ENCODE measurements around the gene CELA2B.
"Not testable (repeated sequence)": the region's sequence is repeated elsewhere in the genome, so short reads cannot be mapped to it uniquely, and the experiment has no call there.

Gene CELA2B

DNA sequence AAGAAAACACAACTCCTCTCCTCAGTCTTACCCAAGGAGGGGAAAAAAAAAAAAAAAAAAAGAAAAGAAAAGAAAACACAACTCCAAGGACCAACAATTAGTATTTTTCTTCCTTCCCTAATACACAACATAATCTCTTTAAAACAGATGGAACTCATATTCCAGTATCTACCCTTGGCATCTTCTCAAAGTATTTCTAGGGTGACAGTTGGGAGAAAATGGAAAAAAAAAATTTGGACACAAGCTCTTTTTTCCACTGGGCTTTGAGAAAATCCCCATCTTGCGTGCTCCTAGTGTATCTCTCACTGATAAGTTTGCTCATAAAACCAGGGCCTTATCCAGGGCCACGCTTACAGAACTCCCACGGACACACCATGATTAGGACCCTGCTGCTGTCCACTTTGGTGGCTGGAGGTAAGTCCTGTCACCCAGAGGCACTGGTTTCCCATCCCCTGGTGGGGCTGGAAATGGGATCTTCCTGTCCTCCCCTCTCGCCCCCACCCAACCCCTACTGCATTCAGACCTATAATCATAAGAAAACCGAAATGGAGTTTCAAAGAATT, at the start of gene CELA2B:
Gene CELA2B (plus strand): TSS at position 353 of the 563 bp plus-strand sequence. CDS start 22 bp downstream, at position 375.
- Histone ChIP-seq H3K27me3 (ENCODE audit: low read depth, low read length) (no peaks in the 10 kb centered on the region), H3K9me3 (ENCODE audit: control insufficient read depth in 1 of 2, low read length in 2 of 2) (no peaks in the 10 kb centered on the region), H3K27ac (ENCODE audit: low read length) (no peak within 1 kb of the TSS), H3K4me3 (ENCODE audit: low read depth in 1 of 2, low read length in 2 of 2) (no peak within 1 kb of the TSS), H3K4me1 (ENCODE audit: control insufficient read depth in 1 of 2, insufficient read depth in 2 of 2, low read length in 2 of 2) (no peaks in the 10 kb centered on the region), H3K36me3 (ENCODE audit: control insufficient read depth in 1 of 2, insufficient read depth in 2 of 2, low read length in 2 of 2) (no peaks in the 10 kb centered on the region)

DNA sequence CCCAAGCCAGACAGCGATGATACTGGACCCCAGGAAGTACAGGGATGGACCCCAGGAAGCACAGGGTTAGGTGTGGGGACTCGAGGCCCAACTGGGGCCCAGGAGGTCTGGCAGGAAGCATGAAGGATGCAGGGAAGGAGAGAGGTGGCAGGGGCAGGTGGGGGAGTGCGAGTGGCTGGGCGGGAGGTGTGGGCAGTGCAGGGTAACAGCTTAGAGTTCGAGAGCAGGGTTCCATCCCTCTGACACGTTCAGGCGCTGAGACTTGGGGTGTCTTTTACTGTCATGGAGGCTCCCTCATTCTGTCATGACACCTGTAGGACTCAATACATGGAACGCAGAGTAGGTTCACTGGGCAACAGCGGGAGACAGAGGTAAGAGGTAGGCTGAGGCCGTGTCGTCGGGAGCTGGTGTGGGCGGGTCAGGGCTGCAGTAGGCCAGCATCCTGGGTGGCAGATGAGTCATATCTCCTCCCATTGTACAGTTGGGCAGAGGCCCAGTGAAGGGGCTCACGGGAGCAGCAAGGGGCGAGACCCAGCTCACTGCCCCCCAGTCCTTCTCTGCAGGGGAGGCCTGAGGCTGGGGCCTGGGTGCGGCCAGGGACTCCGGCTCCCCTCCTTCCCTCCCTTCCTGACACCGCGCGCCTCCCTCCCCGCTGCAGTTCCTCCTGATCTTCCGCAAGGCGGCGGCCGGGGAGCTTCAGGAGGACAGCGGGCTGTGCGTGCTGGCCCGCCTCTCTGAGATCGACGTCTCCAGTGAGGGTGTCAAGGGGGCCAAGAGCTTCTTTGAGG, 49.2 kb upstream of the CELA2B start:
- Histone ChIP-seq H3K27me3 (ENCODE audit: low read depth, low read length) (no peaks in the 10 kb centered on the region), H3K4me1 (ENCODE audit: control insufficient read depth in 1 of 2, insufficient read depth in 2 of 2, low read length in 2 of 2) (peaks cover 6 to 9% of the 10 kb centered on the region in 2 donors), H3K9me3 (ENCODE audit: control insufficient read depth in 1 of 2, low read length in 2 of 2) (no peaks in the 10 kb centered on the region), H3K36me3 (ENCODE audit: control insufficient read depth in 1 of 2, insufficient read depth in 2 of 2, low read length in 2 of 2) (peaks cover 21 to 30% of the 10 kb centered on the region in 2 donors), H3K27ac (ENCODE audit: low read length) (peak overlapping the region; percentile 39), H3K4me3 (ENCODE audit: low read depth in 1 of 2, low read length in 2 of 2) (no peak overlapping the region)

DNA sequence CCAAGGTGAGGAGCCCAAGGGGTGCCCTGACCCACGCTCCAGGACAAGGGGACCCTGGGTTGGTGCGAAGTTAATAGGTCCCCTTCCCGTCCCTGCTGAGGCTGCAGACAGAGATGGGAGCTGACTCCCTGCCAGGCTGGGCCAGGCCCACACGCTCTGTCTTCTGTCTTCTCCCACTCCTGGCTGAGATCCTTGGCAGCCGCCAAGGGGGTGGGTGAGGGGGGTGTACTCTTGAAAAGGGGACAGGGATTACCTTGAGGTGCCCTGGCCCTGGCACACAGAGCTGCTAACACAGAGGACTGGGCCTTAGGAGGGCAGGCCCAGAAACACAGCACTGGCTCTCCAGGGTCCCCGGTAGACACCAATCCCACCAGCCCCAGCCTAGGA, 48.6 kb upstream of the CELA2B start:
- H3K27me3 ChIP-seq (ENCODE audit: low read depth, low read length), result no peaks in the 10 kb centered on the region
- H3K4me1 ChIP-seq (ENCODE audit: control insufficient read depth in 1 of 2, insufficient read depth in 2 of 2, low read length in 2 of 2), result peaks cover 6 to 9% of the 10 kb centered on the region in 2 donors
- peaks cover 21 to 30% of the 10 kb centered on the region in 2 donors for H3K36me3 ChIP-seq (ENCODE audit: control insufficient read depth in 1 of 2, insufficient read depth in 2 of 2, low read length in 2 of 2)
- no peak overlapping the region for H3K4me3 ChIP-seq (ENCODE audit: low read depth in 1 of 2, low read length in 2 of 2)
- H3K27ac ChIP-seq (ENCODE audit: low read length), result no peak overlapping the region
- H3K9me3 ChIP-seq (ENCODE audit: control insufficient read depth in 1 of 2, low read length in 2 of 2), result no peaks in the 10 kb centered on the region

DNA sequence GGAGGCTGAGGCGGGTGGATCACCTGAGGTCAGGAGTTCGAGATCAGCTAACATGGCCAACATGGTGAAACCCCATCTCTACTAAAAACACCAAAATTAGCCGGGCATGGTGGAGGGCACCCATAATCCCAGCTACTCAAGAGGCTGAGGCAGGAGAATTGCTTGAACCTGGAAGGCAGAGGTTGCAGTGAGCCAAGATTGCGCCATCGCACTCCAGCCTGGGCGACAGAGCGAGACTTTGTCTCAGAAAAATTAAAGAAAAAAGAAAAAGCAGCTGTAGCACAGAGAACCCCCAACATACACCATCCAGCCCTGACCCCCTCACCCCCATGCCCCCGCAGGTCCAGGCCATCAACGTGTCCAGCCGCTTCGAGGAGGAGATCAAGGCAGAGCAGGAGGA, 47.7 kb upstream of the CELA2B start:
- H3K36me3 ChIP-seq (ENCODE audit: control insufficient read depth in 1 of 2, insufficient read depth in 2 of 2, low read length in 2 of 2), result peaks cover 21 to 30% of the 10 kb centered on the region in 2 donors
- not testable (repeated sequence) for H3K27ac ChIP-seq (ENCODE audit: low read length); H3K9me3 ChIP-seq (ENCODE audit: control insufficient read depth in 1 of 2, low read length in 2 of 2); H3K4me3 ChIP-seq (ENCODE audit: low read depth in 1 of 2, low read length in 2 of 2); H3K27me3 ChIP-seq (ENCODE audit: low read depth, low read length); H3K4me1 ChIP-seq (ENCODE audit: control insufficient read depth in 1 of 2, insufficient read depth in 2 of 2, low read length in 2 of 2)

DNA sequence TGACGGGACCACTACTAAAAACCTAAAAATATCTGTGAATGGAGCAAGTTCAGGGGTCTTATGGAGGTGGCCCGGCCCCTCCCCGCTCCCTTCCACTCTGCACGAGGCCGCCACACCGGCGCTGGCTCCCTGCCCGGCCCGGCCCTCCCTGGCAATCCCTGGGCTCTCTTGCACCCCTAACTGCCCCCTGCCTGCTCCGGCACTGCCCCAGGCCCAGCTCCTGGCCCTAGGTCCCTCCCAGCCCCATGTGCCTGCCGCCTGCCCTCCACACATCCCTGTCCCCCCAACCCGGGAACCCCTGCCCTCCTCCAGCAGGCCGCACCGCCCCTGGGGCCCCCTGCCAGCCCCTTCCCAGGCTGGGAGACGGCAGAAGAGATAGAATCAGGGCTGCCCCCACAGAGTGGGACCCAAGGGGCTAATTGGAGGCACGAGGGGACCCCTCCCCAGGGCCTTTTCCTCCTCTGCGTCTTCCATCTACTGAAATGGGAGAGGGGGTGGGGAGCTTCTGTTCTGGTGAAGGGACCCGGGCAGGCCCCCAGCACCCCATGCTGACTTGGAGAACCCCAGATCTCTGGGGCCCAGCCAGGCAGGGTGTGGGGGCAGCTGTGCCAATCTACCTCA, 47.0 kb upstream of the CELA2B start:
- Histone ChIP-seq H3K4me3 (ENCODE audit: low read depth in 1 of 2, low read length in 2 of 2) (no peak overlapping the region), H3K9me3 (ENCODE audit: control insufficient read depth in 1 of 2, low read length in 2 of 2) (no peaks in the 10 kb centered on the region), H3K4me1 (ENCODE audit: control insufficient read depth in 1 of 2, insufficient read depth in 2 of 2, low read length in 2 of 2) (peaks cover 6 to 9% of the 10 kb centered on the region in 2 donors), H3K27me3 (ENCODE audit: low read depth, low read length) (no peaks in the 10 kb centered on the region), H3K27ac (ENCODE audit: low read length) (no peak overlapping the region), H3K36me3 (ENCODE audit: control insufficient read depth in 1 of 2, insufficient read depth in 2 of 2, low read length in 2 of 2) (peaks cover 21 to 30% of the 10 kb centered on the region in 2 donors)

DNA sequence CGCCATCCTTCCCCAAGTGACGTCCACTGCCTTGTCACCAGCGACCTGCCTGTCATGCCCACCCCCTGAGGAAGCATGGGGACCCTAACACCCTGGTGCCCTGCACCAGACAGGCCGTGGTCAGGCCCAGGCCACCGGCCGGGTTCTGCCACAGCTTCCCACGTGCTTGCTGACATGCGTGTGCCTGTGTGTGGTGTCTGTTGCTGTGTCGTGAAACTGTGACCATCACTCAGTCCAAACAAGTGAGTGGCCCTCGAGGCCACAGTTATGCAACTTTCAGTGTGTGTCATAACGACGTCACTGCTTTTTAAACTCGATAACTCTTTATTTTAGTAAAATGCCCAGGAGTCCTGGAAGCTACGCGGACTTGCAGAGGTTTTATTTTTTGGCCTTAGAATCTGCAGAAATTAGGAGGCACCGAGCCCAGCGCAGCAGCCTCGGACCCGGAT, 46.2 kb upstream of the CELA2B start:
- H3K4me3 ChIP-seq (ENCODE audit: low read depth in 1 of 2, low read length in 2 of 2), result no peak overlapping the region
- no peaks in the 10 kb centered on the region for H3K27me3 ChIP-seq (ENCODE audit: low read depth, low read length)
- no peaks in the 10 kb centered on the region for H3K9me3 ChIP-seq (ENCODE audit: control insufficient read depth in 1 of 2, low read length in 2 of 2)
- H3K27ac ChIP-seq (ENCODE audit: low read length), result no peak overlapping the region
- peaks cover 21 to 30% of the 10 kb centered on the region in 2 donors for H3K36me3 ChIP-seq (ENCODE audit: control insufficient read depth in 1 of 2, insufficient read depth in 2 of 2, low read length in 2 of 2)
- H3K4me1 ChIP-seq (ENCODE audit: control insufficient read depth in 1 of 2, insufficient read depth in 2 of 2, low read length in 2 of 2), result peaks cover 6 to 9% of the 10 kb centered on the region in 2 donors

DNA sequence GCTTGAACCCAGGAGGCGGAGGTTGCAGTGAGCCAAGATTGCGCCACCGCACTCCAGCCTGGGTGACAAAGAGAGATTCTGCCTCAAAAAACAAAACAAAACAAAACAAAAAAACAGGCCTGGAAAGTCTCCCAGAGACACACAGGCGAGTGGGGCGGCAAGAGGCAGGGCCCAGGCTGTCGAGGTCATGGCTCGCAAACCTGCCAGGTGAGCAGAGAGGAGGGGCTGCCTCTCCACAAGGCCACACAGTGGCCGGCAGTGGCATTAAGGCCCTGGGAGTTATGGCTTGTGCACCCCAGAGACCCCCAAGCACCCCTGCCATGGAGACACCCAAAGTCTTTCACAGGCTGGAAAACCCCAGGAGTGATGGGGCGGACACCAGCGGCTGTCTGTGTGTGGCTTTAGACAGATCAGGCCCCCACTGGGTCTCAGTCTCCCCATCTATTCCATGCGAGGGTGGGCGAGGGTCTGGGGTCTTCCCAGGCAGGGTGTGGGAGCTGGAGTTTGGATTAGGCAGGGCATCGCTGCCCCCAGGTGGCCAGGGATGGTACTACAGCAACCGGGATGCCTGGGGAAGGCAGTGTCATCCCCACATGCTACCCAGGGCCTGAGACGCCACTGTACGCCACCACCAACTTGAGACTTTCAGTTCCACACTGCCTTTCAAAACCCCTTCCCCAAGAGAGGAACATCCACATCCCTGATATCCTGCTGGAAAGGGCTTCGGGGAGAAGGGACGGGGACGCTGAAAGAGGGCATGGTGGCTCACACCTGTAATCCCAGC, 44.9 kb upstream of the CELA2B start:
- H3K4me3 ChIP-seq (ENCODE audit: low read depth in 1 of 2, low read length in 2 of 2), result no peak overlapping the region

DNA sequence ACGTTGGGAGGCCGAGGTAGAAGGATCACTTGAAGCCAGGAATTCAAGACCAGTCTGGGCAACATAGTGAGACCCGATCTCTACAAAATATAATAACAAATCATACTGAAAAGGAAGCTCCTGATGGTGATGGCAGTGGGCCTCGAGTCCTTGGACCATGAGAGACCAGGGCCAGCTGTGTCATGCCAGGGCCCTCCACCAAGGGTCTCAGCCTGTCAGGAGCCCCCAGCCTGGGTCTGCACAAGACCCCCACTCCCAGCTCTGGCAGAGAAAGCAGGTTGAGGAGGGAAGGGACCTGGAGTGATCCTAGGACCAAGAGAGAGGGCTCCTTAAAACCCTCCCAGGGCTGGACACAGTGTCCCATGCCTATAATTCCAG, 44.3 kb upstream of the CELA2B start:
- Histone ChIP-seq H3K36me3 (ENCODE audit: control insufficient read depth in 1 of 2, insufficient read depth in 2 of 2, low read length in 2 of 2) (peaks cover 10 to 30% of the 10 kb centered on the region in 2 donors), H3K27me3 (ENCODE audit: low read depth, low read length) (no peaks in the 10 kb centered on the region), H3K4me1 (ENCODE audit: control insufficient read depth in 1 of 2, insufficient read depth in 2 of 2, low read length in 2 of 2) (peaks cover under 1 to 9% of the 10 kb centered on the region in 2 donors), H3K4me3 (ENCODE audit: low read depth in 1 of 2, low read length in 2 of 2) (no peak overlapping the region), H3K9me3 (ENCODE audit: control insufficient read depth in 1 of 2, low read length in 2 of 2) (no peaks in the 10 kb centered on the region), H3K27ac (ENCODE audit: low read length) (no peak overlapping the region)

More for the DNA sequence above, 44.9 kb upstream of the CELA2B start:
- Histone ChIP-seq H3K9me3 (ENCODE audit: control insufficient read depth in 1 of 2, low read length in 2 of 2) (no peaks in the 10 kb centered on the region), H3K36me3 (ENCODE audit: control insufficient read depth in 1 of 2, insufficient read depth in 2 of 2, low read length in 2 of 2) (peaks cover 15 to 30% of the 10 kb centered on the region in 2 donors), H3K4me1 (ENCODE audit: control insufficient read depth in 1 of 2, insufficient read depth in 2 of 2, low read length in 2 of 2) (peaks cover 6 to 9% of the 10 kb centered on the region in 2 donors), H3K27ac (ENCODE audit: low read length) (no peak overlapping the region), H3K27me3 (ENCODE audit: low read depth, low read length) (no peaks in the 10 kb centered on the region)

DNA sequence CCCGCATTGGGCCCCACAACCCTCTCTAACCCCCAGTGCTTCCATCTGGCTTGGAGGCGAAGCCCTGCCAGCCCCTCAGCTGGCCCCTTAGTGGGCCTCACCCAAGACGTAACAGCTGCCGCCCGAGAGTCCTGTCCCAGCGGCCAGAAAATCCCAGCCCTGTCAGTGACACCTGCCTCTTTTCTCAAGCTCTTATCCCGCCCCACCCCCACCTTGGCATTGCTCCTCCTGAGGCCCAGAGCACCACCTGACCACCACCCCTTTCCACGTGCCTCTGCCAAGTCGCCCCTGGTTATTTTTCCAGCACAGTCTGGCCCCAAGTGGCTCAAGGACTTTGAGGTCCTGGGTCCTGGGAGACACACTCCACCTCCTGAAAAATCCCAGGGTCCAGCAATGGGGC, 43.6 kb upstream of the CELA2B start:
- H3K4me1 ChIP-seq (ENCODE audit: control insufficient read depth in 1 of 2, insufficient read depth in 2 of 2, low read length in 2 of 2), result peaks cover 0 to 5% of the 10 kb centered on the region in 2 donors
- peaks cover 6 to 25% of the 10 kb centered on the region in 2 donors for H3K36me3 ChIP-seq (ENCODE audit: control insufficient read depth in 1 of 2, insufficient read depth in 2 of 2, low read length in 2 of 2)
- H3K27me3 ChIP-seq (ENCODE audit: low read depth, low read length), result no peaks in the 10 kb centered on the region
- no peaks in the 10 kb centered on the region for H3K9me3 ChIP-seq (ENCODE audit: control insufficient read depth in 1 of 2, low read length in 2 of 2)
- H3K4me3 ChIP-seq (ENCODE audit: low read depth in 1 of 2, low read length in 2 of 2), result no peak overlapping the region
- no peak overlapping the region for H3K27ac ChIP-seq (ENCODE audit: low read length)

DNA sequence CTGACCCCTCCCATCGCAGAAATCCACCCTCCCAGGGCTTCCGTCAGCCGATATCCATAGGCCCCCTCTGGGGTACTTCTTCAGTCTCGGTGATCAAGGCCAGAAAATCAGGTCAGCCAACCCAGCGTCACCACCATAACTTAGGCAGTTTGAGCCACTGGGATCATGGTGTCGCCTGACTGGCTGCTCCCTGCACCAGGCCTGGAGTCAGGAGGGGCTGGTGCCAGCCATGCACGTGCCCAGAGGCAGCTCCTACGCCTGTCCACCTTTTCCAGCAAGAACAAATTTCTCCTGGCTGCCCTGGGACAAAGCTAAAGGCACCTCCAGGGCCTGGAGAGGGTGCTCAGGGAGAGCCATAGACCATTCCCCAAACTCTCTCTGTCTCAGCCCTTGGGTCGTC, 42.4 kb upstream of the CELA2B start:
- Histone ChIP-seq H3K4me1 (ENCODE audit: control insufficient read depth in 1 of 2, insufficient read depth in 2 of 2, low read length in 2 of 2) (no peaks in the 10 kb centered on the region), H3K27me3 (ENCODE audit: low read depth, low read length) (no peaks in the 10 kb centered on the region), H3K9me3 (ENCODE audit: control insufficient read depth in 1 of 2, low read length in 2 of 2) (no peaks in the 10 kb centered on the region), H3K4me3 (ENCODE audit: low read depth in 1 of 2, low read length in 2 of 2) (no peak overlapping the region), H3K27ac (ENCODE audit: low read length) (no peak overlapping the region), H3K36me3 (ENCODE audit: control insufficient read depth in 1 of 2, insufficient read depth in 2 of 2, low read length in 2 of 2) (peaks cover 0 to 17% of the 10 kb centered on the region in 2 donors)

DNA sequence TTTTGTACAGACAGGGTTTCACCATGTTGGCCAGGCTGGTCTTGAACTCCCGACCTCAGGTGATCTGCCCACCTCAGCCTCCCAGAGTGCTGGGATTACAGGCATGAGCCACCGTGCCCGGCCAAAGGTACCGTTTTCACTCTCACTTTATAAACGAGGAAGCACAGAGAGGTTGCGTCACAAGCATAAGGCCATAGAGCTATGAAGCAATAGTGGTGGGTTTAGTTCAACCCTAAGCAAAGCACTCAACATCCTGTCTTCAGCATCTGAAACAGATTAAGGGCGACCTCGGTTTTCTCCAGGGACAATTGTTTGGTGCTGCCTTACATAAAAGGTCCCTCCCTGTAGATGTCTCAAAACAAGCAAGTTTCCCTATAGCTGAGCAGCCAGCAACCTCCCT, 41.2 kb upstream of the CELA2B start:
- not testable (repeated sequence) for H3K4me3 ChIP-seq (ENCODE audit: low read depth in 1 of 2, low read length in 2 of 2); H3K27ac ChIP-seq (ENCODE audit: low read length); H3K4me1 ChIP-seq (ENCODE audit: control insufficient read depth in 1 of 2, insufficient read depth in 2 of 2, low read length in 2 of 2); H3K9me3 ChIP-seq (ENCODE audit: control insufficient read depth in 1 of 2, low read length in 2 of 2); H3K36me3 ChIP-seq (ENCODE audit: control insufficient read depth in 1 of 2, insufficient read depth in 2 of 2, low read length in 2 of 2); H3K27me3 ChIP-seq (ENCODE audit: low read depth, low read length)

Data from muscle layer of duodenum (tissue), 2 donors.